HFF-Myc (cell line): ENCODE results near the gene RNASEH2B.

Experiments used
- DNase-seq: peaks from one replicate; pipeline ENCODE4 v3.0.0-alpha.2; 2011; ENCODE audit warnings: low read depth; ENCODE audit errors: extremely low read depth
- H3K4me3 ChIP-seq: replicated peaks from 2 replicates; pipeline ENCODE4 v1.5.1; 2011; ENCODE audit warnings: low read depth, mild to moderate bottlenecking, control low read depth, low read length
- TF ChIP-seq, protein P1 (sequence below): IDR thresholded peaks from 2 replicates; pipeline ENCODE4 v1.5.1; 2012; ENCODE audit warnings: mild to moderate bottlenecking, low read depth, low read length, control low read depth; ENCODE audit errors: missing control alignments

Gene RNASEH2B

DNA sequence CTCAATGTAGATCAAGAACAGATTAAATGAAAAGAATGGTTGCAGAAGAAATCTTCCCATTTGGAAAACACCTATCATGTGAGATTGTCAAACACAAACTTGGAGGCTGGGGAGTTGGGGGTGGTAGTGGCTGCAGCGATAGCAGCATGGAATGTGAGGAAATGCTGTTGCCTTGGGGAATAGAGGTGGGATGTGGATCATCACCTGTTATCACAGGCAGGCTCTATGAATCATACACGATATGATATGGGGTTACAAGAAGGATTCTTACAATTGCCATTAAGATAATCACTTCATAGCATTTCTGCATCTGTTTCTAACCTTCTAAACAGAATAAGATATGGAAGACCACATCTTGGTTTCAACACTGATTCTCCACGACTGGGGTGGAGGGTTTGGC, 88.7 kb downstream of the RNASEH2B start:
- no peak overlapping the region for H3K4me3 ChIP-seq
- DNase-seq, result no peak
- TF ChIP-seq, protein P1, sequence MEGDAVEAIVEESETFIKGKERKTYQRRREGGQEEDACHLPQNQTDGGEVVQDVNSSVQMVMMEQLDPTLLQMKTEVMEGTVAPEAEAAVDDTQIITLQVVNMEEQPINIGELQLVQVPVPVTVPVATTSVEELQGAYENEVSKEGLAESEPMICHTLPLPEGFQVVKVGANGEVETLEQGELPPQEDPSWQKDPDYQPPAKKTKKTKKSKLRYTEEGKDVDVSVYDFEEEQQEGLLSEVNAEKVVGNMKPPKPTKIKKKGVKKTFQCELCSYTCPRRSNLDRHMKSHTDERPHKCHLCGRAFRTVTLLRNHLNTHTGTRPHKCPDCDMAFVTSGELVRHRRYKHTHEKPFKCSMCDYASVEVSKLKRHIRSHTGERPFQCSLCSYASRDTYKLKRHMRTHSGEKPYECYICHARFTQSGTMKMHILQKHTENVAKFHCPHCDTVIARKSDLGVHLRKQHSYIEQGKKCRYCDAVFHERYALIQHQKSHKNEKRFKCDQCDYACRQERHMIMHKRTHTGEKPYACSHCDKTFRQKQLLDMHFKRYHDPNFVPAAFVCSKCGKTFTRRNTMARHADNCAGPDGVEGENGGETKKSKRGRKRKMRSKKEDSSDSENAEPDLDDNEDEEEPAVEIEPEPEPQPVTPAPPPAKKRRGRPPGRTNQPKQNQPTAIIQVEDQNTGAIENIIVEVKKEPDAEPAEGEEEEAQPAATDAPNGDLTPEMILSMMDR, result no peak

DNA sequence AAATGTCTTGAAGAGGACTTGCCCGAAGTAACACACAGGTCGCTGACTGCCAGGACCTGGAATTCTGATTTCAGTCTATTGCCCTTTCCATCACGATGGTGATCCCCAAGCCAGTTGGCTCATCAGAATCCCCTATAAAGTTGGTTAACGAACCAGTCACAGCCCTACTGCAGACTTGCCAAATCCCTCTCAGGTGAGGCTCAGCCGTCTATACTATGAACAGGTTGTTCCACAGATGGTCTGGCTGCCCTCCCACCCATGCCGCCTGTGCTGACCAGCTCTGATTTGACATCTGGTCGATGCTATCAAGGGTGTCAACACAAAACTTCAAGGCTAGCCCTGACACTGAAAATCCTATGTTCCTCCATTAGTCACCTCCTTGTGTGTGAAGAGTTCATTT, 90.0 kb downstream of the RNASEH2B start:
- DNase-seq, result no peak
- TF ChIP-seq, protein P1, result no peak
- H3K4me3 ChIP-seq, result no peak overlapping the region

- TF ChIP-seq, protein P1, result no peak
- DNase-seq, result no peak
- H3K4me3 ChIP-seq, result no peak overlapping the region
Measured at GRCh38 chr13:51000061-51000460, 90.5 kb downstream of the RNASEH2B start.

DNA sequence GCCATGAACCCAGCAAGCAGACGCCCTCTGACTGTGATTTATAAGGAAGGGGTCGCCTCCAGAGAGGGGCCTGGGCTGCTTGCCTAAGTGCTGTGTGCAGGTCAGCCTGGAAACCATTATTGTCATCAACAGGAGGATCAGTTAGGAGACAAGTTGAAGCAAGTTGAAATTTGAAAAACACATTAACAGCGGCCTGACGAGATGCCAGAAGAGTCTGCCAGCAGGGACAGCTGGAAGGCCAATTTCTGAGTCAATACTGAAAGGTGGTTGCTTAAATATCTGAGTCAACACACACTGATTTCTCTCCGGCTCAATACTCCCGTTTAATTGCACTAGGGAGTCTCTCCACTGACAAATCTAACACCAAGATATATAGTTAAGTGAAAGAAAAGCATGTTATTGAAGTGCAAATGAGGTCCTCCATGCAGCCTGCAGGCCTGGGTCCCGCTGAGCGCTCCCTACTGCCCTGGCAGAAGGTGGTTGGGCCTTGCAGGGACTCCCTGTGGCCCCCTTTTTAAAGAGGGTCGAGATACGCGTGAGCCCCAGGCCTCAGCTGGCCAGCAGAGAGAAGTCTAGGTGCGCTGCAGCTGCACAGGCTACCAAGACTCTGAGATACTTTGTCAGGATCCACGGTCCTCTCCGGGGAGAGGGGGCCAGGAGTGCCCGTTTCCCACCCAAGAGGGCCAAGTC, 91.1 kb downstream of the RNASEH2B start:
- TF ChIP-seq, protein P1, result no peak
- DNase-seq, result no peak
- no peak overlapping the region for H3K4me3 ChIP-seq

DNA sequence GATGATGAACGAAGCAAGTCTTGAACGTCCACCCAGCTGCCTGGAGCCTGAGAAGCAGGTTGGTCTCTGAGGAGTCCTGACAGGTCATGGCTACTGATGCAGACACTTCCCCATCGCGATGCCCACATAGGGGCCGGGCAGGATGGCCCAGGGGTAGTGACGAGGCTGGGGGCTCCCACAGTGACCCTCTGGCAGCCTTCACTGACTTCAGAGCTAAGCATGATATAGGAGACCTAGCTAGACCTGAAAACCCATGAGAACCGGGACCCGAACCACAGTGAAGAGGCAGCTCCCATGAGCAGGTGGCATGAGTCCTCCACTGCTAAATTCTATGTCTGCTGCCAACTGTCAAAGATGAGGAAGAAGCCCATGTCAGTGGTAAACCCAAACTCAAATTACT, 91.7 kb downstream of the RNASEH2B start:
- TF ChIP-seq, protein P1, result no peak
- DNase-seq, result no peak
- no peak overlapping the region for H3K4me3 ChIP-seq

- TF ChIP-seq, protein P1, result no peak
- no peak for DNase-seq
- no peak overlapping the region for H3K4me3 ChIP-seq
Measured at GRCh38 chr13:51002736-51003135, 93.1 kb downstream of the RNASEH2B start.

DNA sequence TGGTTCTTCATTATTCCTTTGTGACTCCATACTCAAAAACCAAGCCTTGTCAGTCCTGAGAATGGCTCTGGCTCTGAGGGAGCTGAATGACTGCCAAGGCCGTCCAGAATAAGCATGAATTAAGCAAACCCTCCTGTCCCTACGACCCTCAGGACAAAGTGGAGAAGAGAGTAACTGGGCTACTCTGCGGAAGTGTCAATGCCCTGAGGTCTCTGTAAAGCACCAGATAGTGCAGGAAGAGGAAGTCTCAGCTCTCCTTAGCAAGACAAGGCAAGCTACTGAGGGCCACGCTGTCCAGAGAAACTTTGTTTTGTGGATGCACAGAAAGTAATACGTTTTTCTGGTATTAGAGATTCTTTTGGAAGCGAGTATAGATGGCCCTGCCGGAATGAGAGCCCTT, 94.1 kb downstream of the RNASEH2B start:
- no peak for DNase-seq
- TF ChIP-seq, protein P1, result no peak
- H3K4me3 ChIP-seq, result no peak overlapping the region
